Coronary artery (tissue), 2 donors: ENCODE data around the gene SRD5A1.
"Not testable (repeated sequence)": the region's sequence is repeated elsewhere in the genome, so short reads cannot be mapped to it uniquely, and the experiment has no call there.

Source experiments
- DNase-seq: peaks from one replicate; pipeline ENCODE4 v3.0.0-alpha.2; 2017; ENCODE audit warnings: low spot score
- H3K27ac ChIP-seq, 2 donors: fragments of 200-600 bp; sonication (generic); one replicate each; pipeline ENCODE4 v1.5.1; 2016 to 2019
- H3K4me3 ChIP-seq: fragments of 200-600 bp; sonication (generic); 2 replicates; pipeline ENCODE4 v1.5.1; 2016; ENCODE audit warnings: mild to moderate bottlenecking, moderate library complexity
- TF ChIP-seq, protein P1 (sequence below): fragments of 200-600 bp; sonication (generic); IDR thresholded peaks from one replicate; pipeline ENCODE4 v1.5.1; 2019; ENCODE audit warnings: antibody characterized with exemption

SRD5A1 gene

GRCh38 chr5:6637022-6637421 lies 3.8 kb downstream of the SRD5A1 start:
- Histone ChIP-seq H3K4me3 (no peak overlapping the region), H3K27ac (no peak overlapping the region)
- TF ChIP-seq, protein P1, sequence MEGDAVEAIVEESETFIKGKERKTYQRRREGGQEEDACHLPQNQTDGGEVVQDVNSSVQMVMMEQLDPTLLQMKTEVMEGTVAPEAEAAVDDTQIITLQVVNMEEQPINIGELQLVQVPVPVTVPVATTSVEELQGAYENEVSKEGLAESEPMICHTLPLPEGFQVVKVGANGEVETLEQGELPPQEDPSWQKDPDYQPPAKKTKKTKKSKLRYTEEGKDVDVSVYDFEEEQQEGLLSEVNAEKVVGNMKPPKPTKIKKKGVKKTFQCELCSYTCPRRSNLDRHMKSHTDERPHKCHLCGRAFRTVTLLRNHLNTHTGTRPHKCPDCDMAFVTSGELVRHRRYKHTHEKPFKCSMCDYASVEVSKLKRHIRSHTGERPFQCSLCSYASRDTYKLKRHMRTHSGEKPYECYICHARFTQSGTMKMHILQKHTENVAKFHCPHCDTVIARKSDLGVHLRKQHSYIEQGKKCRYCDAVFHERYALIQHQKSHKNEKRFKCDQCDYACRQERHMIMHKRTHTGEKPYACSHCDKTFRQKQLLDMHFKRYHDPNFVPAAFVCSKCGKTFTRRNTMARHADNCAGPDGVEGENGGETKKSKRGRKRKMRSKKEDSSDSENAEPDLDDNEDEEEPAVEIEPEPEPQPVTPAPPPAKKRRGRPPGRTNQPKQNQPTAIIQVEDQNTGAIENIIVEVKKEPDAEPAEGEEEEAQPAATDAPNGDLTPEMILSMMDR, result no peak
- DNase-seq, result no peak

GRCh38 chr5:6637590-6637989 lies 4.3 kb downstream of the SRD5A1 start:
- Histone ChIP-seq H3K27ac (no peak overlapping the region), H3K4me3 (no peak overlapping the region)
- TF ChIP-seq, protein P1, result no peak
- no peak for DNase-seq

DNA sequence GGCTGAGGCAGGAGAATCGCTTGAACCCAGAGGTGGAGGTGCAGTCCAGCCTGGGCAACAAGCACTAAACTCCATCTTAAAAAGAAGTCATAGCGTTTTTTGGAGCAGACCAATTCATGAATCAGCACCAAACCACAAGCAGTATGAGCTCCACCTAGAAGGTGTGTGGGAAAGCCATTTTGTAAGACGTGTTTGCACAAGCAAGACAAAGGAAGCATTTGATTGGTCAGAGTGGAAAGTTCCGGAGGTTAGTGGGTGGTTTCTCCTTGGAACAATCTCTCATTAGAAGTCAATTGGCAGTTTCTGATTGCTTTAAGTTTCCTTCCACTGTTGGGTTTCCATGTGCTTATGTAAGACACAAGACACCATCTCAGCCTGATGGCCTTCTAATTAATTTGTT lies 5.0 kb downstream of the SRD5A1 start:
- DNase-seq, result no peak
- TF ChIP-seq, protein P1, result no peak
- H3K27ac ChIP-seq, result no peak overlapping the region
- no peak overlapping the region for H3K4me3 ChIP-seq

GRCh38 chr5:6642655-6643054 lies 9.4 kb downstream of the SRD5A1 start:
- DNase-seq, result no peak

GRCh38 chr5:6644794-6645241 lies 11.6 kb downstream of the SRD5A1 start:
- Histone ChIP-seq H3K4me3 (no peak overlapping the region), H3K27ac (no peak overlapping the region)
- TF ChIP-seq, protein P1, result no peak
- DNase-seq, result no peak

More at GRCh38 chr5:6642655-6643054, 9.4 kb downstream of the SRD5A1 start:
- H3K27ac ChIP-seq, result no peak overlapping the region
- no peak overlapping the region for H3K4me3 ChIP-seq
- TF ChIP-seq, protein P1, result no peak

DNA sequence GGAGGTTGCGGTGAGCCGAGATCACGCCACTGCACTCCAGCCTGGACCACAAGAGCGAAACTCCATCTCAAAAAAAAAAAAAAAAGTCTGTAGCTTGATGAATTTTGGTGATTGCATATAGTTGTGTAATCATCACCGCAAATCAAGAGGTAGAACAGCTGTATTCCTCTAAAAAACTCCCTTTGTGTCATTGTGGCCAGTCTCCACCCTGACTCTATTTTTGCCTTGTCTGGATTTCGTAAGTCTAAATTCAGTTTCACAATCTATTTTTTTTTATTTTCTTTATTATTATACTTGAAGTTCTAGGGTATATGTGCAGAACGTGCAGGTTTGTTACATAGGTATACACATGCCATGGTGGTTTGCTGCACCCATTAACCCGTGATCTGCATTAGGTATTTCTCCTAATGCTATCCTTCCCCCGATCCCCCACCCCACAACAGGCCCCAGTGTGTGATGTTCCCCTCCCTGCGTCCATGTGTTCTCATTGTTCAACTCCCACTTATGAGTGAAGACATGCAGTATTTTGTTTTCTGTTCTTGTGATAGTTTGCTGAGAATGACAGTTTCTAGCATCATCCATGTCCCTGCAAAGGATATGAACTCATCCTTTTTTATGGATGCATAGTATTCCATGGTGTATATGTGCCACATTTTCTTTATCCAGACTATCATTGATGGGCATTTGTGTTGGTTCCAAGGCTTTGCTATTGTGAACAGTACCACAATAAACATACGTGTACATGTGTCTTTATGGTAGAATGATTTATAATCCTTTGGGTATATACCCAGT lies 12.5 kb downstream of the SRD5A1 start:
- DNase-seq, H3K4me3 ChIP-seq, H3K27ac ChIP-seq: not testable (repeated sequence)

DNA sequence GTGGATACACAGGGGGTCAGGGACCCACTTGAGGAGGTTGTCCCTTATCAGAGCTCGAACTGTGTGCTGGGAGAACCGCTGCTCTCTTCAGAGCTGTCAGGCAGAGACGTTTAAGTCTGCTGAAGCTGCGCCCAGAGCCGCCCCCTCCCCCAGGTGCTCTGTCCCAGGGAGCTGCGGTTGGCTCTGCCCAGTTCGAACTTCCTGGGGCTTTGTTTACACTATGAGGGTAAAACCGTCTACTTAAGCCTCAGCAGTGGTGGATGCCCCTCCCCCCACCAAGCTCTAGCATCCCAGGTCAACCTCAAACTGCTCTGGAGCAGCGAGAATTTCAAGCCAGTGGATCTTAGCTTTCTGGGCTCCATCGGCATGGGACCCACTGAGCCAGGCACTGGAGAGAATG lies 15.9 kb downstream of the SRD5A1 start:
- H3K4me3 ChIP-seq, result no peak overlapping the region
- no peak for DNase-seq
- TF ChIP-seq, protein P1, result no peak
- no peak overlapping the region for H3K27ac ChIP-seq
